ENCODE data around the gene SART1.
"Not testable (repeated sequence)": the region's sequence is repeated elsewhere in the genome, so short reads cannot be mapped to it uniquely, and the experiment has no call there.

The SART1 gene

GRCh38 chr11:66001942-66002647, 40.6 kb downstream of the SART1 start, which contains the start of the genes BANF1 and EIF1AD:
Gene BANF1, plus strand, starts transcription at chr11:66002503. Its CDS starts 748 bp downstream, at chr11:66003251.
Gene EIF1AD, minus strand, starts transcription at chr11:66002157. Its CDS starts 1,768 bp downstream, at chr11:66000389.
- peak; percentile 92 for DNase-seq (ENCODE audit: low read depth)

GRCh38 chr11:66002648-66003225, 41.2 kb downstream of the SART1 start:
- DNase-seq (ENCODE audit: low read depth): no peak

- DNase-seq (ENCODE audit: low read depth): no peak
These were observed 41.8 kb downstream of the SART1 start for GRCh38 chr11:66003291-66003690.

GRCh38 chr11:66004186-66004585, 42.7 kb downstream of the SART1 start:
- DNase-seq (ENCODE audit: low read depth): no peak

- no peak for DNase-seq (ENCODE audit: low read depth)
These were observed 44.8 kb downstream of the SART1 start for GRCh38 chr11:66006134-66006890.

GRCh38 chr11:66006891-66007176, 45.3 kb downstream of the SART1 start:
- DNase-seq (ENCODE audit: low read depth): no peak

- DNase-seq (ENCODE audit: low read depth): no peak
These were observed 45.7 kb downstream of the SART1 start for GRCh38 chr11:66007201-66007634.

GRCh38 chr11:66008095-66008467, 46.5 kb downstream of the SART1 start:
- no peak for DNase-seq (ENCODE audit: low read depth)

- no peak for DNase-seq (ENCODE audit: low read depth)
These were observed 47.1 kb downstream of the SART1 start for GRCh38 chr11:66008468-66009101.

GRCh38 chr11:66010036-66010435, 48.5 kb downstream of the SART1 start:
- DNase-seq (ENCODE audit: low read depth): not testable (repeated sequence)

- DNase-seq (ENCODE audit: low read depth): no peak
These were observed 49.8 kb downstream of the SART1 start for GRCh38 chr11:66011239-66011784.

GRCh38 chr11:66011785-66012303, 50.3 kb downstream of the SART1 start, which contains the start of gene CST6:
Gene CST6, plus strand, starts transcription at chr11:66012008. Its CDS starts 37 bp downstream, at chr11:66012045.
- DNase-seq (ENCODE audit: low read depth): no peak

- DNase-seq (ENCODE audit: low read depth): no peak
These were observed 50.9 kb downstream of the SART1 start for GRCh38 chr11:66012371-66012945.

GRCh38 chr11:66012946-66013761, 51.6 kb downstream of the SART1 start:
- DNase-seq (ENCODE audit: low read depth): no peak

GRCh38 chr11:66013762-66014100, 52.2 kb downstream of the SART1 start:
- no peak for DNase-seq (ENCODE audit: low read depth)

- DNase-seq (ENCODE audit: low read depth): no peak
These were observed 53.4 kb downstream of the SART1 start for GRCh38 chr11:66014804-66015453.

- no peak for DNase-seq (ENCODE audit: low read depth)
These were observed 53.9 kb downstream of the SART1 start for GRCh38 chr11:66015454-66015881.

GRCh38 chr11:66015936-66016792, 54.6 kb downstream of the SART1 start:
- no peak for DNase-seq (ENCODE audit: low read depth)

GRCh38 chr11:66016793-66017177, 55.3 kb downstream of the SART1 start:
- DNase-seq (ENCODE audit: low read depth): no peak
